ENCODE results near the gene TSPAN33.

- TF ChIP-seq CTCF (conservative IDR thresholded peaks at IDR 0.05; ENCODE audit: low read depth, low read length) (no peak), EZH2 (IDR thresholded peaks at IDR 0.05; ENCODE audit: borderline replicate concordance, low read depth, low read length, poor library complexity, severe bottlenecking) (no peak)
Observed at GRCh38 chr7:129186749-129187260, 42.3 kb downstream of the TSPAN33 start.
